ENCODE data around the gene RBBP5.

Gene RBBP5

GRCh38 chr1:205122489-205122882, 708 bp upstream of the RBBP5 start:
- Histone ChIP-seq H3K27me3 (ENCODE audit: insufficient read depth, poor library complexity, severe bottlenecking) (no peaks in the 10 kb centered on the region), H3K4me3 (replicated peaks; ENCODE audit: insufficient read depth, low read length) (peak overlapping the region; percentile 29), H3K27ac (replicated peaks) (peak overlapping the region; percentile 98)
- DNase-seq (ENCODE audit: low read depth in 1 of 2, low spot score in 1 of 2) = no peak
- TF ChIP-seq SPI1 (IDR thresholded peaks at IDR 0.05; ENCODE audit: borderline replicate concordance, low read depth) (no peak), POLR2AphosphoS5 (IDR thresholded peaks at IDR 0.05; ENCODE audit: low read depth) (no peak), GABPA (IDR thresholded peaks at IDR 0.05; ENCODE audit: low read depth) (no peak)
- TF ChIP-seq, protein P1, sequence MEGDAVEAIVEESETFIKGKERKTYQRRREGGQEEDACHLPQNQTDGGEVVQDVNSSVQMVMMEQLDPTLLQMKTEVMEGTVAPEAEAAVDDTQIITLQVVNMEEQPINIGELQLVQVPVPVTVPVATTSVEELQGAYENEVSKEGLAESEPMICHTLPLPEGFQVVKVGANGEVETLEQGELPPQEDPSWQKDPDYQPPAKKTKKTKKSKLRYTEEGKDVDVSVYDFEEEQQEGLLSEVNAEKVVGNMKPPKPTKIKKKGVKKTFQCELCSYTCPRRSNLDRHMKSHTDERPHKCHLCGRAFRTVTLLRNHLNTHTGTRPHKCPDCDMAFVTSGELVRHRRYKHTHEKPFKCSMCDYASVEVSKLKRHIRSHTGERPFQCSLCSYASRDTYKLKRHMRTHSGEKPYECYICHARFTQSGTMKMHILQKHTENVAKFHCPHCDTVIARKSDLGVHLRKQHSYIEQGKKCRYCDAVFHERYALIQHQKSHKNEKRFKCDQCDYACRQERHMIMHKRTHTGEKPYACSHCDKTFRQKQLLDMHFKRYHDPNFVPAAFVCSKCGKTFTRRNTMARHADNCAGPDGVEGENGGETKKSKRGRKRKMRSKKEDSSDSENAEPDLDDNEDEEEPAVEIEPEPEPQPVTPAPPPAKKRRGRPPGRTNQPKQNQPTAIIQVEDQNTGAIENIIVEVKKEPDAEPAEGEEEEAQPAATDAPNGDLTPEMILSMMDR (IDR thresholded peaks at IDR 0.05; ENCODE audit: insufficient read depth, low read length) = no peak
- TF ChIP-seq, protein P2, sequence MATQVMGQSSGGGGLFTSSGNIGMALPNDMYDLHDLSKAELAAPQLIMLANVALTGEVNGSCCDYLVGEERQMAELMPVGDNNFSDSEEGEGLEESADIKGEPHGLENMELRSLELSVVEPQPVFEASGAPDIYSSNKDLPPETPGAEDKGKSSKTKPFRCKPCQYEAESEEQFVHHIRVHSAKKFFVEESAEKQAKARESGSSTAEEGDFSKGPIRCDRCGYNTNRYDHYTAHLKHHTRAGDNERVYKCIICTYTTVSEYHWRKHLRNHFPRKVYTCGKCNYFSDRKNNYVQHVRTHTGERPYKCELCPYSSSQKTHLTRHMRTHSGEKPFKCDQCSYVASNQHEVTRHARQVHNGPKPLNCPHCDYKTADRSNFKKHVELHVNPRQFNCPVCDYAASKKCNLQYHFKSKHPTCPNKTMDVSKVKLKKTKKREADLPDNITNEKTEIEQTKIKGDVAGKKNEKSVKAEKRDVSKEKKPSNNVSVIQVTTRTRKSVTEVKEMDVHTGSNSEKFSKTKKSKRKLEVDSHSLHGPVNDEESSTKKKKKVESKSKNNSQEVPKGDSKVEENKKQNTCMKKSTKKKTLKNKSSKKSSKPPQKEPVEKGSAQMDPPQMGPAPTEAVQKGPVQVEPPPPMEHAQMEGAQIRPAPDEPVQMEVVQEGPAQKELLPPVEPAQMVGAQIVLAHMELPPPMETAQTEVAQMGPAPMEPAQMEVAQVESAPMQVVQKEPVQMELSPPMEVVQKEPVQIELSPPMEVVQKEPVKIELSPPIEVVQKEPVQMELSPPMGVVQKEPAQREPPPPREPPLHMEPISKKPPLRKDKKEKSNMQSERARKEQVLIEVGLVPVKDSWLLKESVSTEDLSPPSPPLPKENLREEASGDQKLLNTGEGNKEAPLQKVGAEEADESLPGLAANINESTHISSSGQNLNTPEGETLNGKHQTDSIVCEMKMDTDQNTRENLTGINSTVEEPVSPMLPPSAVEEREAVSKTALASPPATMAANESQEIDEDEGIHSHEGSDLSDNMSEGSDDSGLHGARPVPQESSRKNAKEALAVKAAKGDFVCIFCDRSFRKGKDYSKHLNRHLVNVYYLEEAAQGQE (IDR thresholded peaks at IDR 0.05; ENCODE audit: insufficient replicate concordance, low read depth) = no peak

GRCh38 chr1:205118752-205119151, 3.0 kb downstream of the RBBP5 start:
- TF ChIP-seq, protein P1 (IDR thresholded peaks at IDR 0.05; ENCODE audit: insufficient read depth, low read length) = no peak
- TF ChIP-seq, protein P2 (IDR thresholded peaks at IDR 0.05; ENCODE audit: insufficient replicate concordance, low read depth) = no peak
- TF ChIP-seq POLR2AphosphoS5 (IDR thresholded peaks at IDR 0.05; ENCODE audit: low read depth) (no peak), SPI1 (IDR thresholded peaks at IDR 0.05; ENCODE audit: borderline replicate concordance, low read depth) (no peak), GABPA (IDR thresholded peaks at IDR 0.05; ENCODE audit: low read depth) (no peak)
- no peak for DNase-seq (ENCODE audit: low read depth in 1 of 2, low spot score in 1 of 2)
- Histone ChIP-seq H3K27me3 (ENCODE audit: insufficient read depth, poor library complexity, severe bottlenecking) (no peaks in the 10 kb centered on the region), H3K27ac (replicated peaks) (no peak overlapping the region), H3K4me3 (replicated peaks; ENCODE audit: insufficient read depth, low read length) (no peak overlapping the region)

GRCh38 chr1:205111354-205111753, 10.4 kb downstream of the RBBP5 start:
- Histone ChIP-seq H3K27me3 (ENCODE audit: insufficient read depth, poor library complexity, severe bottlenecking) (no peaks in the 10 kb centered on the region), H3K4me3 (replicated peaks; ENCODE audit: insufficient read depth, low read length) (no peak overlapping the region), H3K27ac (replicated peaks) (no peak overlapping the region)
- no peak for DNase-seq (ENCODE audit: low read depth in 1 of 2, low spot score in 1 of 2)
- TF ChIP-seq, protein P2 (IDR thresholded peaks at IDR 0.05; ENCODE audit: insufficient replicate concordance, low read depth) = no peak
- TF ChIP-seq SPI1 (IDR thresholded peaks at IDR 0.05; ENCODE audit: borderline replicate concordance, low read depth) = no peak
- TF ChIP-seq, protein P1 (IDR thresholded peaks at IDR 0.05; ENCODE audit: insufficient read depth, low read length) = no peak
- TF ChIP-seq POLR2AphosphoS5 (IDR thresholded peaks at IDR 0.05; ENCODE audit: low read depth) = no peak
- TF ChIP-seq GABPA (IDR thresholded peaks at IDR 0.05; ENCODE audit: low read depth) = no peak
